Spinal cord (tissue), 10 donors: ENCODE data around the gene CCDC117. TPM values are rescaled to one million over a fixed set of nuclear protein-coding genes. Genes with fewer than 3 reads are reported as not detected.
A peak's percentile ranks its signal among the peaks of the same experiment; 100 is the strongest.

Source experiments
- DNase-seq, 6 donors: peaks; one replicate each; pipeline versions ENCODE4 v3.0.0 to v3.0.0-alpha.2; 2013 to 2015; ENCODE audit warnings: low spot score in 6 of 6, low read depth in 4 of 6
- H3K27ac ChIP-seq: one replicate; pipeline ENCODE4 v1.5.1; 2013; ENCODE audit warnings: low read depth, low read length, control low read depth
- H3K27me3 ChIP-seq: one replicate; pipeline ENCODE4 v1.6.1; 2013; ENCODE audit warnings: low read length; ENCODE audit not compliant: control insufficient read depth, insufficient read depth
- H3K36me3 ChIP-seq: one replicate; pipeline ENCODE4 v1.6.1; 2013; ENCODE audit warnings: low read length; ENCODE audit not compliant: control insufficient read depth, insufficient read depth
- H3K4me1 ChIP-seq: one replicate; pipeline ENCODE4 v1.6.1; 2013; ENCODE audit warnings: low read length; ENCODE audit not compliant: control insufficient read depth, insufficient read depth
- H3K4me3 ChIP-seq: one replicate; pipeline ENCODE4 v1.5.1; 2013; ENCODE audit warnings: low read depth, low read length, control low read depth
- H3K9me3 ChIP-seq: one replicate; pipeline ENCODE4 v1.6.1; 2013; ENCODE audit warnings: low read length; ENCODE audit not compliant: control insufficient read depth, insufficient read depth
- WGBS: methylation state at CpG from one replicate; pipeline ENCODE4 v1.1.5; 2013; ENCODE audit warnings: missing lambda C conversion rate; ENCODE audit not compliant: insufficient coverage; 5-methylcytosine and 5-hydroxymethylcytosine counted together
- polyA plus RNA-seq, 2 donors: library from polyadenylated mRNA; unstranded; fragments of 120-200 nt; gene quantifications; one replicate each; pipeline ENCODE4 v1.2.1, GENCODE V29; 2013; ENCODE audit not compliant: insufficient read length in 2 of 2
- total RNA-seq, 2 donors: library from RNA; depleted of rRNA in 1 of 2; stranded (reverse); fragments of 120-200 nt in 1 of 2; fragments of >200 nt in 1 of 2; gene quantifications; one replicate each; pipeline versions ENCODE4 v1.2.3 to v1.2.4, GENCODE V29; 2013 to 2014
- donor health status: healthy.

The CCDC117 gene
- total and polyA plus RNA-seq, 4 donors, result 12.9 to 26.8 (median 19.6) TPM

- no peaks in the 10 kb centered on the region for H3K36me3 ChIP-seq
- H3K4me3 ChIP-seq, result no peak overlapping the region
- no peak for DNase-seq
- no peaks in the 10 kb centered on the region for H3K4me1 ChIP-seq
- no peaks in the 10 kb centered on the region for H3K27me3 ChIP-seq
- no peaks in the 10 kb centered on the region for H3K9me3 ChIP-seq
- 73% methylated on average over 3 of the region's 3 CpGs for WGBS
- H3K27ac ChIP-seq, result no peak overlapping the region
Observed at GRCh38 chr22:28766628-28767027, 5.9 kb upstream of the CCDC117 start.

- no peaks in the 10 kb centered on the region for H3K27me3 ChIP-seq
- peaks cover 1% of the 10 kb centered on the region for H3K36me3 ChIP-seq
- WGBS, result 100% methylated on average over 4 of the region's 6 CpGs
Observed at GRCh38 chr22:28768701-28769393, 3.6 kb upstream of the CCDC117 start.

GRCh38 chr22:28769394-28770085 is 3.0 kb upstream of the CCDC117 start:
- Histone ChIP-seq H3K4me3 (no peak overlapping the region), H3K27ac (no peak overlapping the region), H3K9me3 (no peaks in the 10 kb centered on the region), H3K27me3 (no peaks in the 10 kb centered on the region), H3K4me1 (peaks cover 10% of the 10 kb centered on the region), H3K36me3 (peaks cover 5% of the 10 kb centered on the region)
- 95% methylated on average over 12 of the region's 14 CpGs for WGBS
- DNase-seq, result no peak

More at GRCh38 chr22:28768701-28769393, 3.6 kb upstream of the CCDC117 start:
- DNase-seq, result no peak
- H3K27ac ChIP-seq, result no peak overlapping the region
- H3K9me3 ChIP-seq, result no peaks in the 10 kb centered on the region
- H3K4me3 ChIP-seq, result no peak overlapping the region
- H3K4me1 ChIP-seq, result peaks cover 5% of the 10 kb centered on the region

- no peaks in the 10 kb centered on the region for H3K9me3 ChIP-seq
- no peaks in the 10 kb centered on the region for H3K27me3 ChIP-seq
- H3K27ac ChIP-seq, result no peak overlapping the region
- WGBS, result 67% methylated on average over 1 of the region's 5 CpGs
- peak in 2 of 6 donors; percentile 7 to 42 for DNase-seq
- peaks cover 10% of the 10 kb centered on the region for H3K4me1 ChIP-seq
- H3K36me3 ChIP-seq, result peaks cover 17% of the 10 kb centered on the region
- no peak overlapping the region for H3K4me3 ChIP-seq
Observed at GRCh38 chr22:28771195-28771791, 1.2 kb upstream of the CCDC117 start.

GRCh38 chr22:28773461-28773867 is 969 bp downstream of the CCDC117 start:
- 17% methylated on average over 5 of the region's 10 CpGs for WGBS
- no peaks in the 10 kb centered on the region for H3K9me3 ChIP-seq
- H3K36me3 ChIP-seq, result peaks cover 37% of the 10 kb centered on the region
- no peaks in the 10 kb centered on the region for H3K27me3 ChIP-seq
- H3K4me1 ChIP-seq, result peaks cover 10% of the 10 kb centered on the region
- H3K4me3 ChIP-seq, result peak overlapping the region; percentile 58
- peak overlapping the region; percentile 89 for H3K27ac ChIP-seq
- DNase-seq, result no peak

- 100% methylated on average over 1 of the region's 1 CpG for WGBS
- H3K4me3 ChIP-seq, result no peak overlapping the region
- H3K27ac ChIP-seq, result no peak overlapping the region
- H3K4me1 ChIP-seq, result peaks cover 10% of the 10 kb centered on the region
- no peaks in the 10 kb centered on the region for H3K9me3 ChIP-seq
- H3K27me3 ChIP-seq, result no peaks in the 10 kb centered on the region
- DNase-seq, result no peak
- peaks cover 41% of the 10 kb centered on the region for H3K36me3 ChIP-seq
Observed at GRCh38 chr22:28774378-28774777, 1.9 kb downstream of the CCDC117 start.

GRCh38 chr22:28779833-28780232 is 7.3 kb downstream of the CCDC117 start:
- WGBS, result 74% methylated on average over 4 of the region's 5 CpGs
- peaks cover 57% of the 10 kb centered on the region for H3K36me3 ChIP-seq
- no peak overlapping the region for H3K27ac ChIP-seq
- H3K4me1 ChIP-seq, result no peaks in the 10 kb centered on the region
- no peaks in the 10 kb centered on the region for H3K9me3 ChIP-seq
- H3K4me3 ChIP-seq, result no peak overlapping the region
- no peaks in the 10 kb centered on the region for H3K27me3 ChIP-seq
- DNase-seq, result no peak

GRCh38 chr22:28780296-28780695 is 7.8 kb downstream of the CCDC117 start:
- Histone ChIP-seq H3K4me3 (no peak overlapping the region), H3K4me1 (no peaks in the 10 kb centered on the region), H3K9me3 (no peaks in the 10 kb centered on the region), H3K36me3 (peaks cover 59% of the 10 kb centered on the region), H3K27me3 (no peaks in the 10 kb centered on the region), H3K27ac (no peak overlapping the region)
- 100% methylated on average over 1 of the region's 1 CpG for WGBS
- no peak for DNase-seq

- Histone ChIP-seq H3K4me1 (no peaks in the 10 kb centered on the region), H3K36me3 (peaks cover 40% of the 10 kb centered on the region), H3K4me3 (no peak overlapping the region), H3K9me3 (no peaks in the 10 kb centered on the region), H3K27me3 (no peaks in the 10 kb centered on the region), H3K27ac (no peak overlapping the region)
- no peak for DNase-seq
- 95% methylated on average over 2 of the region's 4 CpGs for WGBS
Observed at GRCh38 chr22:28783786-28784671, 11.5 kb downstream of the CCDC117 start.
